H1 (cell line): ENCODE measurements around the gene SLC22A15. TPM values are rescaled to one million over a fixed set of nuclear protein-coding genes. Genes with fewer than 3 reads are reported as not detected.

Source experiments
- CTCF ChIA-PET: fragments of 300-600 bp; sonication (Branson Sonifier 250); formaldehyde crosslinking; loops from one replicate; lab custom pipeline; 2021; ENCODE audit not compliant: partially characterized antibody; lab: Charles Lee
- POLR2A ChIA-PET: fragments of 300-600 bp; sonication (Branson Sonifier 250); formaldehyde crosslinking; loops from one replicate; lab custom pipeline; 2021; ENCODE audit warnings: inconsistent platforms; ENCODE audit not compliant: partially characterized antibody; lab: Charles Lee
- DNase-seq, 2 experiments: peaks; one replicate each; pipeline versions ENCODE4 v3.0.0 to v3.0.0-alpha.2; 2010 to 2022; ENCODE audit warnings: low spot score in 2 of 2, low read depth in 1 of 2, mixed read lengths in 1 of 2
- FAIRE-seq: peaks from 2 replicates; lab custom pipeline; 2011; peaks lifted over from hg19 to GRCh38; lab: Jason Lieb, UNC
- H2AFZ ChIP-seq: 2 replicates; pipeline ENCODE4 v1.8.1; 2012; ENCODE audit warnings: low read length, inconsistent platforms
- H2AK5ac ChIP-seq: 2 replicates; pipeline ENCODE4 v1.6.1; 2013; ENCODE audit warnings: low read depth, low read length
- H2BK120ac ChIP-seq: replicated peaks from 2 replicates; pipeline ENCODE3; 2013; ENCODE audit warnings: low read depth, low read length, inconsistent platforms
- H2BK12ac ChIP-seq: 2 replicates; pipeline ENCODE4 v1.6.1; 2013; ENCODE audit warnings: low read depth, low read length
- H2BK15ac ChIP-seq: 2 replicates; pipeline ENCODE4 v1.6.1; 2013; ENCODE audit warnings: low read length
- H2BK20ac ChIP-seq: 2 replicates; pipeline ENCODE4 v1.6.1; 2013; ENCODE audit warnings: low read length
- H2BK5ac ChIP-seq: 2 replicates; pipeline ENCODE4 v1.6.1; 2013; ENCODE audit warnings: low read depth, low read length
- H3K14ac ChIP-seq: 2 replicates; pipeline ENCODE4 v1.6.1; 2013; ENCODE audit warnings: inconsistent platforms; ENCODE audit not compliant: insufficient read length
- H3K18ac ChIP-seq: 2 replicates; pipeline ENCODE4 v1.6.1; 2013; ENCODE audit warnings: low read length; ENCODE audit errors: extremely low read depth
- H3K23ac ChIP-seq: 2 replicates; pipeline ENCODE4 v1.6.1; 2013; ENCODE audit warnings: inconsistent platforms; ENCODE audit not compliant: insufficient read length
- H3K23me2 ChIP-seq: 2 replicates; pipeline ENCODE4 v1.6.1; 2013; ENCODE audit warnings: low read depth, low read length
- H3K27ac ChIP-seq: 2 replicates; pipeline ENCODE4 v1.6.1; 2011; ENCODE audit warnings: low read depth, low read length, inconsistent platforms
- H3K27me3 ChIP-seq, 4 experiments: replicated peaks in 1 of 4; 1 replicate in 1 of 4; 2 replicates in 3 of 4; pipeline versions ENCODE4 v1.6.1 to v1.8.1; 2011 to 2013; ENCODE audit warnings: low read length in 3 of 4, mild to moderate bottlenecking in 3 of 4, inconsistent platforms in 2 of 4, mixed read lengths in 2 of 4, moderate library complexity in 1 of 4; ENCODE audit not compliant: control insufficient read depth in 3 of 4, insufficient read depth in 3 of 4; ENCODE audit errors: extremely low read depth in 1 of 4
- H3K36me3 ChIP-seq, 4 experiments: 2 replicates each; pipeline versions ENCODE4 v1.6.1 to v1.8.1; 2011 to 2013; ENCODE audit warnings: mild to moderate bottlenecking in 4 of 4, low read length in 3 of 4, moderate library complexity in 2 of 4, control low read depth in 1 of 4, inconsistent platforms in 1 of 4; ENCODE audit not compliant: insufficient read depth in 4 of 4, control insufficient read depth in 2 of 4
- H3K4ac ChIP-seq: replicated peaks from 2 replicates; pipeline ENCODE3; 2013; ENCODE audit warnings: low read length, low read depth, mixed read lengths, inconsistent platforms; ENCODE audit not compliant: insufficient read length
- H3K4me1 ChIP-seq, 4 experiments: replicated peaks in 1 of 4; 1 replicate in 1 of 4; 2 replicates in 3 of 4; pipeline versions ENCODE4 v1.6.1 to v1.8.1; 2011 to 2013; ENCODE audit warnings: low read length in 3 of 4, inconsistent platforms in 2 of 4, mixed read lengths in 1 of 4; ENCODE audit not compliant: insufficient read depth in 4 of 4, control insufficient read depth in 3 of 4
- H3K4me2 ChIP-seq, 2 experiments: 2 replicates each; pipeline versions ENCODE4 v1.6.1 to v1.8.1; 2011 to 2013; ENCODE audit warnings: low read depth in 2 of 2, low read length in 2 of 2, control low read depth in 1 of 2, inconsistent platforms in 1 of 2, mild to moderate bottlenecking in 1 of 2; ENCODE audit not compliant: insufficient read depth in 1 of 2
- H3K4me3 ChIP-seq, 4 experiments: fragments of 200-600, 300-600 bp in 1 of 4; sonication (generic), shearing (Covaris generic), sonication (Bioruptor Twin) in 1 of 4; 2 replicates each; pipeline versions ENCODE4 v1.5.1 to v1.8.1; 2011 to 2016; ENCODE audit warnings: low read length in 4 of 4, low read depth in 3 of 4, control low read depth in 2 of 4, inconsistent platforms in 2 of 4, mild to moderate bottlenecking in 2 of 4, mixed read lengths in 1 of 4, moderate library complexity in 1 of 4; ENCODE audit not compliant: insufficient read depth in 2 of 4; ENCODE audit errors: extremely low read depth in 1 of 4
- H3K56ac ChIP-seq: replicated peaks from 2 replicates; pipeline ENCODE3; 2013; ENCODE audit warnings: low read depth, mild to moderate bottlenecking, mixed read lengths, low read length, inconsistent platforms; ENCODE audit not compliant: insufficient read length
- H3K79me1 ChIP-seq: 2 replicates; pipeline ENCODE4 v1.6.1; 2013; ENCODE audit warnings: low read depth, low read length, control low read depth
- H3K79me2 ChIP-seq, 2 experiments: 2 replicates each; pipeline versions ENCODE4 v1.6.1 to v1.8.1; 2012 to 2013; ENCODE audit warnings: low read length in 2 of 2, mild to moderate bottlenecking in 2 of 2, inconsistent platforms in 1 of 2; ENCODE audit not compliant: insufficient read depth in 2 of 2, control insufficient read depth in 1 of 2
- H3K9ac ChIP-seq, 4 experiments: replicated peaks in 1 of 4; 1 replicate in 1 of 4; 2 replicates in 3 of 4; pipeline versions ENCODE4 v1.6.1 to v1.8.1; 2011 to 2013; ENCODE audit warnings: low read depth in 3 of 4, low read length in 3 of 4, control low read depth in 2 of 4, mild to moderate bottlenecking in 2 of 4, moderate library complexity in 2 of 4, inconsistent platforms in 1 of 4; ENCODE audit errors: extremely low read depth in 1 of 4
- H3K9me3 ChIP-seq, 2 experiments: 2 replicates each; pipeline versions ENCODE4 v1.6.1 to v1.8.1; 2012 to 2013; ENCODE audit warnings: mild to moderate bottlenecking in 2 of 2, moderate library complexity in 2 of 2, control low read depth in 1 of 2, inconsistent platforms in 1 of 2, low read depth in 1 of 2, low read length in 1 of 2, mixed read lengths in 1 of 2; ENCODE audit not compliant: insufficient read depth in 2 of 2
- H4K20me1 ChIP-seq, 2 experiments: replicated peaks in 1 of 2; 2 replicates each; pipeline versions ENCODE3 to v1.8.1; 2011 to 2013; ENCODE audit warnings: inconsistent platforms in 2 of 2, low read length in 2 of 2, mild to moderate bottlenecking in 1 of 2; ENCODE audit not compliant: insufficient read depth in 2 of 2, control insufficient read depth in 1 of 2
- H4K5ac ChIP-seq: 2 replicates; pipeline ENCODE4 v1.6.1; 2013; ENCODE audit warnings: low read length, low read depth, mixed read lengths, inconsistent platforms; ENCODE audit not compliant: insufficient read length
- H4K8ac ChIP-seq: 2 replicates; pipeline ENCODE4 v1.8.0; 2013; ENCODE audit warnings: mild to moderate bottlenecking, moderate library complexity, low read length, inconsistent platforms; ENCODE audit not compliant: insufficient read depth; ENCODE audit errors: extremely low read depth
- H4K91ac ChIP-seq: replicated peaks from 2 replicates; pipeline ENCODE3; 2013; ENCODE audit warnings: low read length, mixed read lengths, inconsistent platforms; ENCODE audit not compliant: insufficient read length
- CBX5 ChIP-seq: fragments of 300-800, 300-1000 bp; sonication (generic); IDR thresholded peaks from 2 replicates; pipeline ENCODE4 v1.7.1; 2016; ENCODE audit warnings: antibody characterized with exemption, low read length, low read depth
- GTF2F1 ChIP-seq: IDR thresholded peaks from 2 replicates; pipeline ENCODE4 v1.6.1; 2012; ENCODE audit warnings: low read depth, low read length, improper control_type of control experiment, borderline replicate concordance
- KDM4A ChIP-seq: IDR thresholded peaks from one replicate; pipeline ENCODE4 v1.7.1; 2012; ENCODE audit warnings: low read depth, mild to moderate bottlenecking, moderate library complexity, low read length, inconsistent platforms; ENCODE audit not compliant: severe bottlenecking
- PHF8 ChIP-seq: fragments of 200-600 bp; sonication (generic); conservative IDR thresholded peaks from 2 replicates; pipeline ENCODE4 v1.7.1; 2012; ENCODE audit warnings: low read depth, mild to moderate bottlenecking, inconsistent platforms, low read length, moderate library complexity
- POLR2AphosphoS5 ChIP-seq: IDR thresholded peaks from 2 replicates; pipeline ENCODE4 v1.6.1; 2011; ENCODE audit warnings: low read depth, low read length
- RNF2 ChIP-seq: fragments of 200-900, 300-1000 bp; sonication (generic); IDR thresholded peaks from 2 replicates; pipeline ENCODE4 v1.7.1; 2016; ENCODE audit warnings: borderline replicate concordance, low read depth, mild to moderate bottlenecking, antibody characterized with exemption, low read length; ENCODE audit not compliant: poor library complexity, severe bottlenecking; ENCODE audit errors: missing control alignments
- SP1 ChIP-seq: IDR thresholded peaks from 2 replicates; pipeline ENCODE4 v1.6.1; 2011; ENCODE audit warnings: low read depth, low read length
- SP2 ChIP-seq: IDR thresholded peaks from 2 replicates; pipeline ENCODE4 v1.6.1; 2012; ENCODE audit warnings: mild to moderate bottlenecking, low read length, inconsistent platforms
- SP4 ChIP-seq: IDR thresholded peaks from 2 replicates; pipeline ENCODE4 v1.6.1; 2012; ENCODE audit warnings: low read length, inconsistent platforms
- WGBS, 2 experiments: shearing (Covaris generic) in 1 of 2; methylation state at CpG; one replicate each; pipeline versions ENCODE4 v1.1.6 to v1.1.7; 2013 to 2015; ENCODE audit warnings: low lambda C conversion rate in 2 of 2, mixed read lengths in 2 of 2, inconsistent platforms in 1 of 2, low coverage in 1 of 2, missing lambda C conversion rate in 1 of 2; ENCODE audit not compliant: insufficient replicate concordance in 2 of 2, insufficient coverage in 1 of 2, insufficient read length in 1 of 2; ENCODE audit errors: extremely low coverage in 1 of 2, missing lambda C conversion rate in 1 of 2; 5-methylcytosine and 5-hydroxymethylcytosine counted together
- polyA plus RNA-seq, 7 experiments: library from polyadenylated mRNA; depleted of rRNA in 3 of 7; stranded (reverse) in 5 of 7; unstranded in 2 of 7; fragments of >200 nt in 5 of 7; fragments of 200-250 nt in 2 of 7; gene quantifications; 1 replicate in 5 of 7; 2 replicates in 1 of 7; 4 replicates in 1 of 7; pipeline versions ENCODE4 v1.2.1 to v1.2.3, GENCODE V29; 2011 to 2013; ENCODE audit warnings: missing spikeins in 2 of 7, mixed read lengths in 2 of 7
- total RNA-seq: library from RNA; stranded (reverse); fragmentation: NEBNext Ultra II Directional; extraction: Animal tissue kit (Norgen Biotek cat#: 25700); gene quantifications from 2 replicates; pipeline ENCODE4 v1.2.1, GENCODE V29; 2021
- TF ChIP-seq, protein P1 (sequence below), 3 experiments: IDR thresholded peaks; 1 replicate in 2 of 3; 2 replicates in 1 of 3; pipeline versions ENCODE4 v1.5.1 to v1.6.1; 2011; ENCODE audit warnings: low read length in 3 of 3, mild to moderate bottlenecking in 3 of 3, inconsistent platforms in 2 of 3, low read depth in 1 of 3, moderate library complexity in 1 of 3; ENCODE audit not compliant: insufficient read depth in 1 of 3; ENCODE audit errors: control extremely low read depth in 1 of 3

The SLC22A15 gene
- total and polyA plus RNA-seq, 2 of the 8 experiments (the other 6 are each of a cell fraction or from before 2014, with no cell fraction given) = 3.2 to 3.3 TPM

DNA sequence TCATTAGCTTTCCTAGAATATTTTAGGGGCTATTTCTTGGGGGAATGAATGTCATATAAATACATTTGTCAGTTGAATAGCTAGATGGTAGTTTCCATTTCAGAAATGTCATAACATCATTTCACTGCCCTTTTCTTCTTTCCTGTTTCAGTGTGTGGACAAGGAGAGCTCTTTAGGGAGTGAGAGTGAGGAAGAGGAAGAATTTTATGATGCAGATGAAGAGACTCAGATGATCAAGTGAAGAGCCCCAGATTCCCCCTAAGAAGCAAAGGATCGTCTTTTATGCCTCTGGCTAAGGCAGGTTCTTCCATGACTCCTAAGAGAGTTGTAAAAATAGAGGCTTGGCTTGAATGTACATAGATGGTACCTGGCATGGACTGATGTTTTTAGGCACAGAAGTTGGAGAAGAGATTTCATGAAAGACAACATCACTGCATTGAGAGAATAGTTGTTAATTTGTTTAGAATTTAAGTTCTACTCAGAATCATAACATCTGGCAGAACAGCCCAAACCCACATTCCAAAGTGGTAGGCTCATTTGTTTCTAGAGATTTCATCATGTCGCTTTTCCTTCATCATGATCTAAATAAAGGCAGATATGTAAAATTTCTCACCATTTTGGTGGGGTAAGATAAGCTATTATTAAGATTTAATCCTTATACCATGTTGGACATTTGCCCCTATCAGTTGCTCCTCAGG lies 90.7 kb downstream of the SLC22A15 start:
- H4K91ac ChIP-seq = no peak overlapping the region
- H2BK120ac ChIP-seq = no peak overlapping the region
- no peak overlapping the region for H2BK20ac ChIP-seq
- H3K23me2 ChIP-seq = no peaks in the 10 kb centered on the region
- H3K4me3 ChIP-seq = no peak overlapping the region
- H3K14ac ChIP-seq = no peak overlapping the region
- no peak for FAIRE-seq
- no peak overlapping the region for H2BK5ac ChIP-seq
- H3K9ac ChIP-seq = no peak overlapping the region
- no peak overlapping the region for H2AK5ac ChIP-seq
- no peak overlapping the region for H3K27ac ChIP-seq
- H3K4ac ChIP-seq = no peak overlapping the region
- 88% methylated on average over 2 of the region's 2 CpGs; no CpG with 5 or more reads in 1 of the 2 experiments for WGBS, 2 experiments
- H3K36me3 ChIP-seq = 0 out of 8 replicates have a peak, but pooled peaks cover 0 to 3% (median under 1%) of the 10 kb centered on the region in 4 experiments
- H3K18ac ChIP-seq = no peak overlapping the region
- H3K9me3 ChIP-seq = no peaks in the 10 kb centered on the region; a peak in 1 of 4 replicates
- no peaks in the 10 kb centered on the region for H4K20me1 ChIP-seq
- POLR2A ChIA-PET = no interaction called here
- H3K23ac ChIP-seq = no peak overlapping the region
- H2BK12ac ChIP-seq = no peak overlapping the region
- no peak for DNase-seq
- H3K4me2 ChIP-seq = no peak overlapping the region
- H2AFZ ChIP-seq = no peak overlapping the region
- H3K56ac ChIP-seq = no peak overlapping the region
- no peaks in the 10 kb centered on the region for H3K27me3 ChIP-seq
- no peaks in the 10 kb centered on the region for H3K79me1 ChIP-seq
- H2BK15ac ChIP-seq = no peak overlapping the region
- H3K4me1 ChIP-seq = no peaks in the 10 kb centered on the region
- no peaks in the 10 kb centered on the region for H3K79me2 ChIP-seq
- H4K8ac ChIP-seq = no peak overlapping the region
- H4K5ac ChIP-seq = no peak overlapping the region
- CTCF ChIA-PET = interaction anchor here (1.0 to 1.1 kb wide), 4 partner anchors 12 to 302 kb away, joined by 3 to 4 read pairs (median 3); no protein-coding TSS in a partner anchor
- TF ChIP-seq SP1 (no peak), PHF8 (no peak), RNF2 (no peak), SP4 (no peak), CBX5 (no peak), KDM4A (no peak), POLR2AphosphoS5 (no peak), SP2 (no peak), GTF2F1 (no peak)
- TF ChIP-seq, protein P1, sequence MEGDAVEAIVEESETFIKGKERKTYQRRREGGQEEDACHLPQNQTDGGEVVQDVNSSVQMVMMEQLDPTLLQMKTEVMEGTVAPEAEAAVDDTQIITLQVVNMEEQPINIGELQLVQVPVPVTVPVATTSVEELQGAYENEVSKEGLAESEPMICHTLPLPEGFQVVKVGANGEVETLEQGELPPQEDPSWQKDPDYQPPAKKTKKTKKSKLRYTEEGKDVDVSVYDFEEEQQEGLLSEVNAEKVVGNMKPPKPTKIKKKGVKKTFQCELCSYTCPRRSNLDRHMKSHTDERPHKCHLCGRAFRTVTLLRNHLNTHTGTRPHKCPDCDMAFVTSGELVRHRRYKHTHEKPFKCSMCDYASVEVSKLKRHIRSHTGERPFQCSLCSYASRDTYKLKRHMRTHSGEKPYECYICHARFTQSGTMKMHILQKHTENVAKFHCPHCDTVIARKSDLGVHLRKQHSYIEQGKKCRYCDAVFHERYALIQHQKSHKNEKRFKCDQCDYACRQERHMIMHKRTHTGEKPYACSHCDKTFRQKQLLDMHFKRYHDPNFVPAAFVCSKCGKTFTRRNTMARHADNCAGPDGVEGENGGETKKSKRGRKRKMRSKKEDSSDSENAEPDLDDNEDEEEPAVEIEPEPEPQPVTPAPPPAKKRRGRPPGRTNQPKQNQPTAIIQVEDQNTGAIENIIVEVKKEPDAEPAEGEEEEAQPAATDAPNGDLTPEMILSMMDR (IDR thresholded peaks at IDR 0.05; ENCODE audit: control extremely low read depth in 1 of 3, insufficient read depth in 1 of 3, low read depth in 1 of 3, low read length in 3 of 3) = no peak
